Testis (tissue), 3 donors: Measurements from ENCODE around the gene MRPL45. TPM values are rescaled to one million over a fixed set of nuclear protein-coding genes. Genes with fewer than 3 reads are reported as not detected.

ENCODE experiments used
- DNase-seq: peaks from one replicate; pipeline ENCODE4 v3.0.0-alpha.2; 2019
- H3K27ac ChIP-seq, 2 donors: fragments of 200-600 bp; sonication (generic); one replicate each; pipeline ENCODE4 v1.5.1; 2019
- H3K27me3 ChIP-seq: fragments of 200-600 bp; sonication (generic); one replicate; pipeline ENCODE4 v1.5.1; 2019
- H3K36me3 ChIP-seq: fragments of 200-600 bp; sonication (generic); one replicate; pipeline ENCODE4 v1.5.1; 2017; ENCODE audit warnings: low read depth; ENCODE audit errors: missing control alignments
- H3K4me1 ChIP-seq: fragments of 200-600 bp; sonication (generic); one replicate; pipeline ENCODE4 v1.5.1; 2019
- H3K4me3 ChIP-seq, 2 donors: fragments of 200-600 bp; sonication (generic); one replicate each; pipeline ENCODE4 v1.5.1; 2017 to 2019
- H3K9me3 ChIP-seq: fragments of 200-600 bp; sonication (generic); one replicate; pipeline ENCODE4 v1.5.1; 2017
- CTCF ChIP-seq, 3 experiments: fragments of 450-650 bp in 2 of 3; fragments of 200-600 bp in 1 of 3; sonication (generic) in 1 of 3; IDR thresholded peaks; one replicate each; pipeline ENCODE4 v1.5.1; 2016 to 2019; ENCODE audit warnings: antibody characterized with exemption in 3 of 3, mild to moderate bottlenecking in 2 of 3, moderate library complexity in 1 of 3
- POLR2A ChIP-seq: fragments of 450-650 bp; IDR thresholded peaks from one replicate; pipeline ENCODE4 v1.6.1; 2017; ENCODE audit warnings: antibody characterized with exemption, mild to moderate bottlenecking, moderate library complexity
- WGBS, 2 donors: methylation state at CpG; one replicate each; pipeline ENCODE4 v1.1.5; 2018; 5-methylcytosine and 5-hydroxymethylcytosine counted together
- intact Hi-C: fragments of 100-400 bp; cut with DNase I; formaldehyde crosslinking; loops from one replicate; pipeline ENCODE4 v1.15.1; 2023; ENCODE audit warnings: low total_unique reads
- polyA plus RNA-seq: library from polyadenylated mRNA; stranded (reverse); fragments of 350-450 nt; fragmentation: Illumina TruSeq; extraction: RNeasy Lipid Tissue Mini Kit (QIAGEN cat#74804); gene quantifications from one replicate; pipeline ENCODE4 v1.2.3, GENCODE V29; 2014; ENCODE audit warnings: low read depth, low replicate concordance; ENCODE audit not compliant: insufficient read depth
- total RNA-seq, 2 donors: library from RNA; depleted of rRNA; stranded (reverse); fragments of >200 nt; gene quantifications; one replicate each; pipeline ENCODE4 v1.2.3, GENCODE V29; 2016

The MRPL45 gene
- total and polyA plus RNA-seq, 3 donors from 2014 or later = 13.9 to 26.1 (median 18.5) TPM

- no peak overlapping the region for H3K4me3 ChIP-seq
- H3K4me1 ChIP-seq = no peaks in the 10 kb centered on the region
- H3K36me3 ChIP-seq = no peaks in the 10 kb centered on the region
- DNase-seq = no peak
- H3K27ac ChIP-seq = no peak overlapping the region
- intact Hi-C loops = no loop called here
- 79% methylated on average over 5 of the region's 5 CpGs for WGBS, 2 donors
- TF ChIP-seq POLR2A = no peak
- TF ChIP-seq CTCF (IDR thresholded peaks at IDR 0.05) = no peak
- no peaks in the 10 kb centered on the region for H3K9me3 ChIP-seq
- no peaks in the 10 kb centered on the region for H3K27me3 ChIP-seq
These were observed 41.1 kb downstream of the MRPL45 start for GRCh38 chr17:38338053-38338452.

- no peaks in the 10 kb centered on the region for H3K36me3 ChIP-seq
- no peaks in the 10 kb centered on the region for H3K27me3 ChIP-seq
- WGBS, 2 donors = 86 to 100% methylated on average over 4 of the region's 4 CpGs
- no peak for DNase-seq
- TF ChIP-seq POLR2A = no peak
- no peak for TF ChIP-seq CTCF (IDR thresholded peaks at IDR 0.05)
- no peak overlapping the region for H3K27ac ChIP-seq
- intact Hi-C loops = no loop called here
- no peaks in the 10 kb centered on the region for H3K4me1 ChIP-seq
- H3K9me3 ChIP-seq = no peaks in the 10 kb centered on the region
- no peak overlapping the region for H3K4me3 ChIP-seq
These were observed 41.6 kb downstream of the MRPL45 start for GRCh38 chr17:38338535-38338934.

- Histone ChIP-seq H3K4me1 (no peaks in the 10 kb centered on the region), H3K9me3 (no peaks in the 10 kb centered on the region), H3K27ac (no peak overlapping the region), H3K27me3 (no peaks in the 10 kb centered on the region), H3K36me3 (no peaks in the 10 kb centered on the region), H3K4me3 (no peak overlapping the region)
- intact Hi-C loops = no loop called here
- TF ChIP-seq CTCF (IDR thresholded peaks at IDR 0.05) (no peak), POLR2A (no peak)
- no peak for DNase-seq
These were observed 42.9 kb downstream of the MRPL45 start for GRCh38 chr17:38339891-38340290.

GRCh38 chr17:38341035-38341721 is 44.2 kb downstream of the MRPL45 start:
- Histone ChIP-seq H3K27ac (no peak overlapping the region), H3K4me1 (no peaks in the 10 kb centered on the region), H3K36me3 (no peaks in the 10 kb centered on the region), H3K27me3 (no peaks in the 10 kb centered on the region), H3K4me3 (no peak overlapping the region), H3K9me3 (no peaks in the 10 kb centered on the region)
- TF ChIP-seq CTCF (IDR thresholded peaks at IDR 0.05) (no peak), POLR2A (no peak)
- DNase-seq = peak; percentile 79
- intact Hi-C loops = no loop called here
- WGBS, 2 donors = 59 to 70% methylated on average over 5 of the region's 5 CpGs

GRCh38 chr17:38342886-38343607 is 46.1 kb downstream of the MRPL45 start:
- Histone ChIP-seq H3K27ac (no peak overlapping the region), H3K27me3 (no peaks in the 10 kb centered on the region), H3K9me3 (no peaks in the 10 kb centered on the region), H3K36me3 (no peaks in the 10 kb centered on the region), H3K4me3 (no peak overlapping the region), H3K4me1 (no peaks in the 10 kb centered on the region)
- no peak for DNase-seq
- 89 to 99% methylated on average over 9 to 15 of the region's 18 CpGs for WGBS, 2 donors
- intact Hi-C loops = no loop called here
- TF ChIP-seq POLR2A = no peak
